Cardiac fibroblast (primary cell): ENCODE measurements around the gene CNTNAP2.
A peak's percentile ranks its signal among the peaks of the same experiment; 100 is the strongest.
"Not testable (repeated sequence)": the region's sequence is repeated elsewhere in the genome, so short reads cannot be mapped to it uniquely, and the experiment has no call there.

Experiments
- DNase-seq, 2 donors: peaks; one replicate each; pipeline versions ENCODE4 v3.0.0 to v3.0.0-alpha.2; 2010; ENCODE audit warnings: low read depth in 2 of 2
- H3K4me3 ChIP-seq, 2 donors: replicated peaks in 1 of 2; 1 replicate in 1 of 2; 2 replicates in 1 of 2; pipeline ENCODE4 v1.5.1; 2011; ENCODE audit warnings: low read depth in 2 of 2, low read length in 2 of 2, mild to moderate bottlenecking in 2 of 2, moderate library complexity in 1 of 2
- CTCF ChIP-seq: IDR thresholded peaks from one replicate; pipeline ENCODE4 v1.5.1; 2011; ENCODE audit warnings: low read depth, mild to moderate bottlenecking, low read length, inconsistent platforms

Gene CNTNAP2

DNA sequence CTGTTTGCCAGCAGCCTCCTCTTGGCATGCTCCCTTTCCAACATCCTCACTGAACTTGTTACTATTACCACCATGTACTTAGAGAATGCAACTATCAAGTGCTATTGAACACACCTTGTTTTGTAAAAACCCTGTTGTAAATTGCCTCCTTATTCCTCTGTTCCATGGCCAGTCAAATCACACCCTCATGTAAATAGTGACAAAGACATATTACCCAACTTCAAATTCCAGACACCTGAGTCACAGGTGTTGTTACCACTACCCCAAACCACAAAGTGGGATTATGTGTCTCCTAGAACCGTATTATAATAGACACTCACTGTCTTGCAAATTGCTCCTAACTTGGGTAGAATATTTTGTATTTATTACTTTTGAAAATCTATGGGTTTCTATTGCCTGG, 2210.8 kb downstream of the CNTNAP2 start:
- H3K4me3 ChIP-seq, result no peak overlapping the region
- peak in 1 of 2 donors; percentile 1 for DNase-seq
- TF ChIP-seq CTCF, result no peak

DNA sequence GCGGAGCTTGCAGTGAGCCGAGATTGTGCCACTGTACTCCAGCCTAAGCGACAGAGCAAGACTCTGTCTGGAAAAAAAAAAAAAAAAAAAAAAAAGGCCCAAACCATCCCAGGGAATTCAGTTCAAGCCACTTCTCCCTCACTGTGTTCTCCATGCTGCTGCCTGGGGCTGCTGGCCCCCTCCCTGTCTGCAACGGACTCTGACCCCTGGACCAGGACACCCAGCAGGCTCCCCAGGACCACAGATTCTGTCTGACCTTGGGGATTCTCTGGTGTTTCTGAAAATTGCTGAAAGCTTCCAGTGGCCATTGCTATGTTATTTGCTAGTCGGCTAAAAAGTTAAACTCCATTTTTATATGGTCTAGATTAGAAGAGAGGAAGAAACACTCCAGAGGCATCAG, 2212.3 kb downstream of the CNTNAP2 start:
- DNase-seq, result no peak
- no peak overlapping the region for H3K4me3 ChIP-seq
- TF ChIP-seq CTCF, result no peak

- DNase-seq, result no peak
- no peak for TF ChIP-seq CTCF
- no peak overlapping the region for H3K4me3 ChIP-seq
These were observed 2213.7 kb downstream of the CNTNAP2 start for GRCh38 chr7:148330124-148330818.

- TF ChIP-seq CTCF, result no peak
- H3K4me3 ChIP-seq, result no peak overlapping the region
- no peak for DNase-seq
These were observed 2214.2 kb downstream of the CNTNAP2 start for GRCh38 chr7:148330822-148331221.

- not testable (repeated sequence) for DNase-seq, H3K4me3 ChIP-seq
These were observed 2214.9 kb downstream of the CNTNAP2 start for GRCh38 chr7:148331456-148331855.

DNA sequence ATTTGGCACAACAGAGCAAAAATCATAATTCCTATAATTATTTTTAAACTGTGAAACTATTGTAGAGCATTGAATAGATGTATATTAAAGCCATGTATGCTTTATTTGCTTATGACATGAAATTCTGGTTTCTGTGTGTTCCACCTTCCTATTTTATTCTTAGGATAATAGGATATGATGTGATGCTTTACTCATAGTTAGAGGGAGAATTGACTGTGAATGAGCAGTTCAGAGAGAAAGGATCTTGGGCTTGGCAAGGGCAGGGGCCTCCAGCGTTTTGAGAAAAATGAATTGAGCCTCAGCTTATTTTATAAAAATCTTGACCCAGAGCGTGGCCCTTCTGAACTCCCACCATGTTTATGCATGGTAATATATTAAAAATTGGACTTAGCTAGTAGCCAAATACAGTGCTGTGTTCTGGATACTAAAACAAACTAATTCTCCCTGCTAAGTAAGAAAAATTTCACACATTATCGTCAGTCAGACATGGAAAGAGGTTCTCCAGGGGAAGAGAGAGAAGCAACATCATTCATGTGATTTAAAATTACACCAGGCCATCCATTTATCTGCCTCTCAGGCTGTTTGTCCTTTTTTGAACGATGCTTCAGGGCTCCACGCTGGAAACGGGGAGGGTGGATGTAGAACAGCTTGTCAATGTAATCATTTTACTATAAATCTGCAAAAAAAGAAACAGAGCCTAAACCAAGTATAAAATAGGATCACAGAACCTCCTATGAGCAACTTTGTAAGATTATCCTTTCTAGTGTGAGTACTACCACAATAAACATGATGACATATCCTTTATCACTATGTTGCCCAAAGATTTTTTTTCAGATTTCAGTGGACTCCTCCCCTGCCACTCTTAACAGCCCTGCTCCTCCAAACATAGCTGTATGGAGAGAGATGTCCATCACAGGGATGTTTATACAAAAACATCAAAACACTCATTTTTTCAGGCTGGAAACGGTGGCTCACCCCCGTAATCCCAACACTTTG, 2215.9 kb downstream of the CNTNAP2 start:
- no peak overlapping the region for H3K4me3 ChIP-seq
- TF ChIP-seq CTCF, result no peak
- DNase-seq, result no peak

- DNase-seq, result no peak
- no peak for TF ChIP-seq CTCF
- no peak overlapping the region for H3K4me3 ChIP-seq
These were observed 2217.9 kb downstream of the CNTNAP2 start for GRCh38 chr7:148334441-148334956.
